ENCODE results near the gene TBC1D21.

The TBC1D21 gene

DNA sequence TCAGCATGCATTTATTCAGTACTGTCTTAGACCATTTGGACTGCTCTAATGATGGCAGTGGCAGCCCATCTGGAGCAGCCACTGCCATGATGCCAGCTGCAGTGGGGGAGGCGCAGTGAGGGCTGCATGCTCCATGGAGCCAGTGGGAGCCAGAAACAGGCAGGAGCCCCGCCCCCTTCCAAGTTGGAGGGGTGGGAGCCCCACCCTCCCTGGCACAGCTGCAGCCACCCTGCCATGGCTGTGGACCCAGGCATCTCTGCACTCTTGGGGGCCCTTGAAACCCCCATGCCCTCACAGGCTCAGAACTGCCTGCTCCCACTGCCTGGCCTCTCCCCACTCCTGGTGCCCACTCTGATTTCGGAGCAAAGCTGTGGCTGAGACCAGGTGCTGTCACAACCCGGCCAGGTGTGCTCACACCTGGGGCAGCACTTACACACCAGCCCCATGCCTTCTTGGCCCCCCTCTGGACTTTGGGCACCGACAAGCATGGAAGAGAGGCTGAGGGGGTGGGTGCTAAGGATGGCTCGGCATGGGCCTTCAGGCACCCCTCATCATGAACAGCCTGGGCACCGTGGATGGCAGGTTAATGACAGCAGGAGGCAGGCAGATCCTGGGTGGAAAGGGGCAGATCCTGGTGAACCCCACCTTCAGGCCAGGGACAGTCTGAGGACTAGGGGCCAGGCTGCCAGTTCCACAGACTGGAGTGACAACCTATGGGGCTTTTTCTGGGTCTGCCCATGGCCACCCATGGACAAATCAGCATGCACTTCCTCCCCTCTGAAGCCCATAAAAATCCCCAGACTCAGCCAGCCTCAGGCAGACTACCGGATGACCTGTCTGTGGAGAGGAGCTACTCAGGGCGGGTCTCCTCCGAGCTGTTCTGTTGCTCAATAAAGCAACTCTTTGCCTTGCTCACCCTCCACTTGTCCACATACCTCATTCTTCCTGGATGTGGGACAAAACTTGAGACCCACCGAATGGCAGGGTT is 18.3 kb downstream of the TBC1D21 start:
- Histone ChIP-seq H3K27me3 (no peaks in the 10 kb centered on the region), H3K4me2 (no peak overlapping the region), H3K9me3 (replicated peaks in 1 of 11) (peaks cover 21 to 31% (median 24%) of the 10 kb centered on the region in 11 experiments), H3K36me3 (no peaks in the 10 kb centered on the region; a peak in 3 of 22 replicates), H3K4me1 (no peaks in the 10 kb centered on the region), H3K27ac (no peak overlapping the region), H4K20me1 (no peaks in the 10 kb centered on the region), H3K4me3 (no peak overlapping the region), H3K9ac (no peak overlapping the region)
- TF ChIP-seq Cebpa-rat (IDR thresholded peaks at IDR 0.05) = no peak

- Histone ChIP-seq H3K9ac (no peak overlapping the region), H3K27me3 (no peaks in the 10 kb centered on the region), H3K9me3 (replicated peaks in 1 of 11) (peaks cover 21 to 31% (median 24%) of the 10 kb centered on the region in 11 experiments), H3K4me1 (peaks cover 0 to under 1% (median 0%) of the 10 kb centered on the region in 10 experiments; a peak in 1 of 20 replicates), H4K20me1 (no peaks in the 10 kb centered on the region), H3K4me3 (no peak overlapping the region), H3K36me3 (no peaks in the 10 kb centered on the region; a peak in 3 of 22 replicates), H3K4me2 (no peak overlapping the region), H3K27ac (no peak overlapping the region)
- TF ChIP-seq Cebpa-rat (IDR thresholded peaks at IDR 0.05) = no peak
These were observed 19.3 kb downstream of the TBC1D21 start for GRCh38 chr15:73892446-73893226.

GRCh38 chr15:73894133-73894814 is 20.9 kb downstream of the TBC1D21 start:
- no peaks in the 10 kb centered on the region for H3K27me3 ChIP-seq
- peaks cover 0 to 5% (median 0%) of the 10 kb centered on the region in 10 experiments; a peak in 1 of 20 replicates for H3K4me1 ChIP-seq
- TF ChIP-seq Cebpa-rat (IDR thresholded peaks at IDR 0.05) = no peak
- no peaks in the 10 kb centered on the region for H4K20me1 ChIP-seq
- H3K4me3 ChIP-seq = no peak overlapping the region
- no peak overlapping the region for H3K9ac ChIP-seq
- no peak overlapping the region for H3K27ac ChIP-seq
- H3K4me2 ChIP-seq = no peak overlapping the region
- peaks cover 21 to 31% (median 24%) of the 10 kb centered on the region in 11 experiments for H3K9me3 ChIP-seq (replicated peaks in 1 of 11)
- no peaks in the 10 kb centered on the region; a peak in 3 of 22 replicates for H3K36me3 ChIP-seq

DNA sequence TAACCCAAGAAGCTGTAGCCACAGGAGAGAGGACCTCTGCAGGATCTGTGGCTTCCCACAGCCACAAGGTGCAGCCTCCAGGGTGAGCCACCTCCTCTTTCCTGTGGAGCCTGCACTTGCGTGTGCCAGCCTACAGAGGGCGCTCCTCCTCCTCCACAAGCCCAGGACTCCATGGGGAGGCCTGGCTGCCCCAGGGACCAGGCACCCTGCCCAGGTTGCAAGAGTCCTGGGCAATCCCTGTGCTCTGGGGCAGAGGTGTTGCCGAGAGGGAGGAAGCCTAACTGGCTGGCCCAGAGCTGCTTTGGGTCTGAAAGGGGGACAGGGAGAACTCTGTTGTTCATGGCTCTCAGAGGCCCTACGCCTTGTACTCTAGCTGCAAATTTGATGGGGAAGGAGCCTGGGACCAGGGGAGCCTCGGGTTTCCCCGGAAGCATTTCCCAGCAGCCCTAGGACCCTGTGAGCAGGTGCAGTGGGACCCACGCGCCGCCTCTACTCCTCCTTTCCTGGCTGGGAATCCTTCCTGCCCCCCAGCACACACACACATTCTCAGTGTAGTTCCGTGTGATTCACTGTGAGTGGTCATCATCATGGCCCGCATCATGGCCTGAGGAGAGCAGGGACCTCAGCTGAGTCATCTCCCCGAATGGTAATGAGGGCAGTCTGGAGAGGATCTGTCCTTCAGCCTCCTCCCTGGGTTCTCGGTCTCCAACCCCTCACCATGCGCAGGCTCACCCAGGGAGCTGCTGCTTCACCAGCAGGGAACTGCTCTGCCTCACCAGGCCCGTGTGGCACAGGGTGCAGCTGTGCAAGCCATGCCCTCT is 24.3 kb downstream of the TBC1D21 start:
- no peaks in the 10 kb centered on the region; a peak in 1 of 22 replicates for H4K20me1 ChIP-seq
- no peak overlapping the region for H3K4me2 ChIP-seq
- no peak overlapping the region for H3K27ac ChIP-seq

GRCh38 chr15:73899197-73900094 is 26.1 kb downstream of the TBC1D21 start:
- no peaks in the 10 kb centered on the region for H3K36me3 ChIP-seq
- H3K4me1 ChIP-seq = peaks cover 0 to 15% (median 0%) of the 10 kb centered on the region in 10 experiments; a peak in 5 of 20 replicates
- H3K9me3 ChIP-seq (replicated peaks in 1 of 11) = no peaks in the 10 kb centered on the region
- no peaks in the 10 kb centered on the region; a peak in 1 of 22 replicates for H4K20me1 ChIP-seq
- no peak overlapping the region for H3K4me3 ChIP-seq
- peak overlapping the region in 1 of 11 experiments; percentile 21; a peak in 2 of 22 replicates for H3K4me2 ChIP-seq
- no peak for TF ChIP-seq Cebpa-rat (IDR thresholded peaks at IDR 0.05)
- no peak overlapping the region for H3K9ac ChIP-seq
- H3K27ac ChIP-seq = no peak overlapping the region
- no peaks in the 10 kb centered on the region for H3K27me3 ChIP-seq

More for the DNA sequence above, 24.3 kb downstream of the TBC1D21 start:
- H3K4me1 ChIP-seq = peaks cover 0 to 15% (median 0%) of the 10 kb centered on the region in 10 experiments; a peak in 5 of 20 replicates
- peaks cover 6 to 15% (median 9%) of the 10 kb centered on the region in 11 experiments for H3K9me3 ChIP-seq (replicated peaks in 1 of 11)
- no peak overlapping the region for H3K9ac ChIP-seq
- TF ChIP-seq Cebpa-rat (IDR thresholded peaks at IDR 0.05) = no peak
- no peaks in the 10 kb centered on the region for H3K27me3 ChIP-seq
- no peaks in the 10 kb centered on the region; a peak in 1 of 22 replicates for H3K36me3 ChIP-seq
- no peak overlapping the region for H3K4me3 ChIP-seq

- peak overlapping the region in 1 of 11 experiments; percentile 21; a peak in 2 of 22 replicates for H3K4me2 ChIP-seq
- H3K9me3 ChIP-seq (replicated peaks in 1 of 11) = no peaks in the 10 kb centered on the region
- no peaks in the 10 kb centered on the region for H3K27me3 ChIP-seq
- peaks cover 0 to 15% (median 0%) of the 10 kb centered on the region in 10 experiments; a peak in 5 of 20 replicates for H3K4me1 ChIP-seq
- H3K27ac ChIP-seq = no peak overlapping the region
- no peak overlapping the region for H3K4me3 ChIP-seq
- no peak overlapping the region for H3K9ac ChIP-seq
- H4K20me1 ChIP-seq = no peaks in the 10 kb centered on the region; a peak in 1 of 22 replicates
- H3K36me3 ChIP-seq = no peaks in the 10 kb centered on the region
- TF ChIP-seq Cebpa-rat (IDR thresholded peaks at IDR 0.05) = no peak
These were observed 26.8 kb downstream of the TBC1D21 start for GRCh38 chr15:73900095-73900712.
